GM10266 (cell line): ENCODE measurements around the gene SLC6A9.

Source experiments
- DNase-seq: peaks from one replicate; pipeline ENCODE4 v3.0.0; 2012; ENCODE audit errors: extremely low spot score
- TF ChIP-seq, protein P1 (sequence below): IDR thresholded peaks from 2 replicates; pipeline ENCODE4 v1.5.1; 2012; ENCODE audit warnings: mild to moderate bottlenecking, low read depth; ENCODE audit not compliant: control insufficient read depth, insufficient read depth; ENCODE audit errors: missing control alignments

Gene SLC6A9

DNA sequence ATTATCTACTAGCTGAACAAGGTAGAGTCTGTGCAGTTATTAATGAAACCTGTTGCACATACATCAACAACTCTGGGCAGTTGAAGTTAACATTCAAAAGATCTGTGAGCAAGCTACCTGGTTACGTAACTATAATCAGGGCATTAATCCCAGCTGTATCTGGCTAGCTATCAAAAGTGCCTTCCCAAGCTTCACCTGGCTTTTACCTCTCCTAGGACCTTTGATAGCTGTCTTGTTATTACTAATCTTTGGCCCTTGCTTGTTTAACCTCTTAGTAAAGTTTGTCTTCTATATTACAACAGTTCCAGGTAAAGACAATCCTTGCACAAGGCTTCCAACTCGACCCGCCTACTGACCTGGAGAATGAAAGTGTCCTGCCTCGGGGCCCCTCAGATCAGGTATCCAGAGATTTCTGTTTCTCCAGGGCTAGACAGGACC lies 29.6 kb upstream of the SLC6A9 start:
- TF ChIP-seq, protein P1, sequence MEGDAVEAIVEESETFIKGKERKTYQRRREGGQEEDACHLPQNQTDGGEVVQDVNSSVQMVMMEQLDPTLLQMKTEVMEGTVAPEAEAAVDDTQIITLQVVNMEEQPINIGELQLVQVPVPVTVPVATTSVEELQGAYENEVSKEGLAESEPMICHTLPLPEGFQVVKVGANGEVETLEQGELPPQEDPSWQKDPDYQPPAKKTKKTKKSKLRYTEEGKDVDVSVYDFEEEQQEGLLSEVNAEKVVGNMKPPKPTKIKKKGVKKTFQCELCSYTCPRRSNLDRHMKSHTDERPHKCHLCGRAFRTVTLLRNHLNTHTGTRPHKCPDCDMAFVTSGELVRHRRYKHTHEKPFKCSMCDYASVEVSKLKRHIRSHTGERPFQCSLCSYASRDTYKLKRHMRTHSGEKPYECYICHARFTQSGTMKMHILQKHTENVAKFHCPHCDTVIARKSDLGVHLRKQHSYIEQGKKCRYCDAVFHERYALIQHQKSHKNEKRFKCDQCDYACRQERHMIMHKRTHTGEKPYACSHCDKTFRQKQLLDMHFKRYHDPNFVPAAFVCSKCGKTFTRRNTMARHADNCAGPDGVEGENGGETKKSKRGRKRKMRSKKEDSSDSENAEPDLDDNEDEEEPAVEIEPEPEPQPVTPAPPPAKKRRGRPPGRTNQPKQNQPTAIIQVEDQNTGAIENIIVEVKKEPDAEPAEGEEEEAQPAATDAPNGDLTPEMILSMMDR = no peak
- DNase-seq = no peak

DNA sequence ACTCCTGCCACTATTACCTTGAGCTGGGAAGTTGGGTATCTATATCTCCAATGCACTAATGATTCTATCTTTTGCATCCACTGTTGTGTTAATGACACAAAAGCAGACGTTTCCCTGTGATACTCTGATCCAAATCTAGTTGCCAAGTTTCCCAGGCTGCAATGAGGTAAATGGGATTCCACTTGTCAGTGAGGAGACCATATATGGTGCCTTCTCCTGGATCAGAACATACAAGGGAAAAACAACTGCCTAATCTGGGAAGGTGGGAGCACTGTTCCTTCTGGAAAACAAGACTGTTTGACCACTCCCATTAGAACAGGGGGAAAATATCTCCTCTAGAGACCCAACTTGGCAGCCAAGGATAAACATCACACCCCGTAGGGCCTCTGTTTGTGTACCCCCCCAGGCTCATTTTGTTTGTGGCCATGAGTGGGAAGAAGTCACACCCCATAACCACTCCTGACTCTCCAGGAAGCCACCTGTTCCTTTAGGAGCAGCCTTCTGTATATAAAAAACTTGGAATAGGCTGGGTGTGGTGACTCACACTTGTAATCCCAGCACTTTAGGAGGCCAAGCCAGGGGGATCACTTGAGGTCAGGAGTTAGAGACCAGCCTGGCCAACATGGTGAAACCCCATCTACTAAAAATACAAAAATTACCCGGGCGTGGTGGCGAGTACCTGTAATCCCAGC lies 28.5 kb upstream of the SLC6A9 start:
- no peak for DNase-seq
- TF ChIP-seq, protein P1 = no peak

DNA sequence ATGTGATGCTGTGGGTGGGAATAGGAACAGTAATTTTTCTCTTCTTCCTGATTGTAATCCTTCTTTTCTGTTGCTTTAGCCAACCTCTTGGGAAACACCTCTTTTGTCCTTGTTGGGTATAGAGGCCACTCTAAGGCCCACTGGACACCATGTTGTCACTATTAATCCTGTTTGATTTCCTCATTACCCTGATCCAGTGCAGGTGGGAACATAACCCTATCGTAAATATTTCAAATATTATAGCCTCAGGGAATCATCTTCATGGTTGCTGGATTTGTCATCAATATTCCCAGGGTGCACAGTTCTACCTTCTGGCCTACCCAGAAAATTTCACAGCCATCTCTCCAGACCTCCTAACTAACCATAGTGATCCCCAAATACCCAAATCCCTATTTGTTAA lies 27.9 kb upstream of the SLC6A9 start:
- DNase-seq = no peak
- TF ChIP-seq, protein P1 = no peak

DNA sequence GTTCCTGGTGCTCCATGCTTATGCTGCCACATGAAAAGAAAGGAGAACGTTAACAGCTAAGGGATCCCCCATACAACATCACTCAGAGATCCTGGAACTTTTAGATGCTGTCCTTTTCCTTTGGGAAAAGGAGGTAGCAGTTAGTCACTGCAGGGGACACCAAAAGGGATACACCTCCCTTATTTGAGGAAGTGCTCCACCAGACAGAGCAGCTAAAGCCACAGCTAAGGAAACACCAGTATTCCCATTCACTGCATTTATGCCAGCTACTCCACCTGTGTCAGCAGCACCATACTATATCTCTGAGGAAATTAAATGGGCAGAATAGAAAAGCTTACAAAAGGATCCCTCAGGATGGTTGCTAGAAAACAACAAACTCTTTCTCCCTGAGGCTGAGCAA lies 26.0 kb upstream of the SLC6A9 start:
- TF ChIP-seq, protein P1 = no peak
- DNase-seq = no peak

DNA sequence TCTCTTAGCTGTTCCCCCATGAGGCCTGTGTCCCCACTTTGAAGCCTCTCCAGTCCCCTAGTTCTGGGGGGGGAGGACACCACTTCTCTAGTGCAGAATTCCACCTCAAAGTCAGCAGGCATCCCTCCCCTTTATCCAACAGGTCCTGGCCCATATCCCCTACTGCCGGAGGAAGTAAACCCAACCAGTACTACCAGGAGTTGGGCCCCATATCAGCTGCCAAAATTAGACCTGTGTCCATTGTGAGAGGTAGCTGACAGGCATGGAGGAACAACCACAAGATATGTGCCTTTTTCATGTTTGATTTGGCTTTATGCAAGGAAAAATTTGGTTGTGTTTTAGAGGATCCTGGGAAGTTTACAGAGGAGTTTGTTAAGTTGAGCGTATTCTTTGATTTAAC lies 22.1 kb upstream of the SLC6A9 start:
- TF ChIP-seq, protein P1 = no peak
- DNase-seq = no peak

DNA sequence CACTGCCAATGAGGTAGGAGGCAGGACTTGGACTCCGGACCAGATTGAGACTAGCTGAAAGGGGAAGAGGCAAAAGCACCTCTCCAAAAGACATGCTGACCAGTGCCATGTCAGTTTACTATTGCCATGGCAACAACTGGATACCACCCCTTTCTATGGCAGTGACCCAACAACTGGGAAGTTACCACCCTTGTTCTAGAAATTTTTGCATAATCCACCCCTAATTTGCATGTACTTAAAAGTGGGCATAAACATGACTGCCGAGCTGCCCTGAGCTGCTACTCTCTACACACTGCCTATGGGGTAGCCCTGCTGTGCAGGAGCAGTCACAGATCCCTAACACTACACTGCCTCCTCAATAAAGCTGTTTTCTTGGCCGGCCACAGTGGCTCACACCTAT lies 19.0 kb upstream of the SLC6A9 start:
- TF ChIP-seq, protein P1 = no peak
- DNase-seq = no peak

DNA sequence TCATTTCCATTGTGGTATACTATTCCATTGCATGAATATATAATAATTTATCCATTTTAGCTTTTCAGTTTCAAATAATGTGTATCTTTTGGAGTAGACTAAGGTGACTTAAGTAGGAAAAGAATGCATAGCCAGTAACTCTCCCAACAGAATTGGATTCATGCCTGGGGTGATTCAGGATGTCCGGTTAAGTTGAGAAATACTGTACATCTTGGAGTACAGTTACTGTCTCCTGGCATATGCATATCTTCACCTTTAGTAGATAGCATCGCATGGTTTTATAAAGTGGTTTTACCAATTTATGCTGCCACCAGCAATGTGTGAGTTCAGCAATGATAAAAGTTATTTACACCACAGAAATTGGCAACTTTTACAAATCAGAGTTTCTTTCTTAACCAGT lies 18.6 kb upstream of the SLC6A9 start:
- TF ChIP-seq, protein P1 = no peak
- DNase-seq = no peak
